Brain microvascular endothelial cell (primary cell): ENCODE results near the gene PSMF1.
A peak's percentile ranks its signal among the peaks of the same experiment; 100 is the strongest.

ENCODE experiments used
- DNase-seq: peaks from one replicate; pipeline ENCODE4 v3.0.0-alpha.2; 2020
- H3K27ac ChIP-seq: fragments of 250-450 bp; sonication (Bioruptor Pico); 2 replicates; pipeline ENCODE4 v1.5.1; 2020; ENCODE audit warnings: mild to moderate bottlenecking, moderate library complexity
- H3K27me3 ChIP-seq: fragments of 250-450 bp; sonication (Bioruptor Pico); replicated peaks from 2 replicates; pipeline ENCODE4 v1.5.1; 2020; ENCODE audit warnings: mild to moderate bottlenecking
- H3K36me3 ChIP-seq: fragments of 250-450 bp; sonication (Bioruptor Pico); replicated peaks from 2 replicates; pipeline ENCODE4 v1.5.1; 2020; ENCODE audit warnings: mild to moderate bottlenecking
- H3K4me3 ChIP-seq: 2 replicates; pipeline ENCODE4 v1.5.1; 2011; ENCODE audit warnings: low read depth, mild to moderate bottlenecking, control low read depth, low read length, moderate library complexity
- CTCF ChIP-seq: IDR thresholded peaks from 2 replicates; pipeline ENCODE4 v1.5.1; 2011; ENCODE audit warnings: low read depth, mild to moderate bottlenecking, moderate library complexity, low read length, control low read depth, inconsistent platforms; ENCODE audit errors: missing control alignments
- in situ Hi-C: cut with HindIII; loops from 2 replicates; pipeline ENCODE4 v1.10.0; 2017; ENCODE audit warnings: low sequenced_read_pairs, low pct_ligation_motif_present

The PSMF1 gene

GRCh38 chr20:1102016-1102415 lies 16.4 kb upstream of the PSMF1 start:
- Histone ChIP-seq H3K27me3 (no peaks in the 10 kb centered on the region), H3K4me3 (no peak overlapping the region), H3K27ac (no peak overlapping the region), H3K36me3 (no peaks in the 10 kb centered on the region)
- TF ChIP-seq CTCF = no peak
- in situ Hi-C loops = no loop called here
- DNase-seq = no peak

DNA sequence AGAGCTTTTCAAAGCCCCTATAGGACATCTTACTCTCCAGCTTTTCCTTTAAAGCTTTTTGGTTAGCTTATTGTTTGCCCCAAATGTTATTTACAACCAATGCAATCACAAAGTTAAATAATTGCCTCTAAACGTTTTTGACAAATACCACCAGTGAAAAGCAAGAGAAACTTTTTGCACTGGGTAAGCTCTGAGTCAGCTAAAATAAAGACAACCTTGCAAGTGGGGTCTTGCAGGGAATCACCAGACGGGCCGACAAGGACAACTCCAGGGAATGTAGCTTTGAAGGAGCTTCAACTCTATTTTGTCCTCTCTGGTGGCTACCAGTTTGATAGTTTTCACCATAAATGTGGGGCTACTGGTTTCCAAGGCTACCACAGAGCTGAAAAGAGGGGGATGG lies 14.7 kb upstream of the PSMF1 start:
- in situ Hi-C loops = no loop called here
- Histone ChIP-seq H3K4me3 (no peak overlapping the region), H3K27ac (no peak overlapping the region), H3K27me3 (no peaks in the 10 kb centered on the region), H3K36me3 (no peaks in the 10 kb centered on the region)
- no peak for TF ChIP-seq CTCF
- DNase-seq = no peak

GRCh38 chr20:1105599-1106194 lies 12.7 kb upstream of the PSMF1 start:
- in situ Hi-C loops = no loop called here
- Histone ChIP-seq H3K36me3 (no peaks in the 10 kb centered on the region), H3K27ac (no peak overlapping the region), H3K4me3 (no peak overlapping the region), H3K27me3 (no peaks in the 10 kb centered on the region)
- TF ChIP-seq CTCF = no peak
- DNase-seq = no peak

GRCh38 chr20:1107176-1107575 lies 11.2 kb upstream of the PSMF1 start:
- TF ChIP-seq CTCF = no peak
- Histone ChIP-seq H3K27me3 (no peaks in the 10 kb centered on the region), H3K4me3 (no peak overlapping the region), H3K27ac (no peak overlapping the region), H3K36me3 (no peaks in the 10 kb centered on the region)
- DNase-seq = no peak
- in situ Hi-C loops = no loop called here

DNA sequence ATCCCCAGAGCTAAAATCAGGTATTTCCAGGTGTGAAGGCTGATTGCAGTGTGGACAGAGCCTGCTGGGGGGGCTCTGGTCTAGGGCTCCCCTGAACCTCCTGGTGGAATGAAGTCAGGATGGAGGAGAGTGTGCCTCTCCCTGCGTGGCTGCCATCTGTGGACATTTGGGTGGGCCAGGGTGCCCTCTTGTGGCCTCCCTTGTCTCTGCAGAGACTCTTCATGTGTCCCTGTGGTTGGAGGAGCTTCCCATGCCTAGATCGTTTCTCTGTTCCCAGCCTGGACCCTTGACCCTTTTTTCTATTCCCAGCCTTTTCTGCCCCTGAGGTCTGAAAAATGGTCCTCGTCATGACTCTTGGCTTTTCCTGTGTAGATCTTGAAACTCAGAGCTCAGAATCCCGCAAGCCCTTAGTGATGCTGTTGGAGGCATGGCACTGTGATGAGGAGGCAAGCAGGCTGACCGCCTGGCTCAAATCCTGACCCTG lies 9.9 kb upstream of the PSMF1 start:
- in situ Hi-C loops = no loop called here
- peak; percentile 32 for DNase-seq

More for the DNA sequence above, 9.9 kb upstream of the PSMF1 start:
- Histone ChIP-seq H3K36me3 (no peaks in the 10 kb centered on the region), H3K27me3 (no peaks in the 10 kb centered on the region), H3K27ac (no peak overlapping the region), H3K4me3 (no peak overlapping the region)
- TF ChIP-seq CTCF = peak; percentile 90
